HL-60 (cell line): Measurements from ENCODE around the gene ERH.

Source experiments
- DNase-seq, 2 experiments: peaks; one replicate each; pipeline ENCODE4 v3.0.0-alpha.2; 2010 to 2020; ENCODE audit warnings: low read depth in 1 of 2, low spot score in 1 of 2
- H3K27ac ChIP-seq: fragments of 250-450 bp; sonication (Bioruptor Pico); replicated peaks from 2 replicates; pipeline ENCODE4 v1.5.1; 2020; ENCODE audit warnings: mild to moderate bottlenecking, moderate library complexity
- H3K27me3 ChIP-seq: fragments of 250-450 bp; sonication (Bioruptor Pico); 2 replicates; pipeline ENCODE4 v1.5.1; 2021; ENCODE audit warnings: mild to moderate bottlenecking, moderate library complexity; ENCODE audit not compliant: insufficient read depth, poor library complexity, severe bottlenecking
- H3K4me3 ChIP-seq: replicated peaks from 2 replicates; pipeline ENCODE4 v1.5.1; 2011; ENCODE audit warnings: mild to moderate bottlenecking, control low read depth, low read length; ENCODE audit not compliant: insufficient read depth
- CTCF ChIP-seq: IDR thresholded peaks from one replicate; pipeline ENCODE4 v1.5.1; 2011; ENCODE audit warnings: low read length, control low read depth, inconsistent platforms; ENCODE audit not compliant: insufficient read depth
- GABPA ChIP-seq: IDR thresholded peaks from 2 replicates; pipeline ENCODE4 v1.6.1; 2012; ENCODE audit warnings: low read depth
- POLR2AphosphoS5 ChIP-seq: IDR thresholded peaks from 2 replicates; pipeline ENCODE4 v1.6.1; 2012; ENCODE audit warnings: low read depth
- REST ChIP-seq: IDR thresholded peaks from 2 replicates; pipeline ENCODE4 v1.6.1; 2012; ENCODE audit warnings: low read depth; ENCODE audit not compliant: insufficient replicate concordance
- SPI1 ChIP-seq: IDR thresholded peaks from 2 replicates; pipeline ENCODE4 v1.6.1; 2012; ENCODE audit warnings: low read depth, mild to moderate bottlenecking, borderline replicate concordance

Gene ERH

GRCh38 chr14:69345402-69345801 lies 52.7 kb downstream of the ERH start:
- no peak for TF ChIP-seq REST
- no peak for TF ChIP-seq GABPA
- no peak for TF ChIP-seq POLR2AphosphoS5
- TF ChIP-seq SPI1: no peak
- TF ChIP-seq CTCF: no peak
- DNase-seq: no peak
- Histone ChIP-seq H3K4me3 (no peak overlapping the region), H3K27me3 (no peaks in the 10 kb centered on the region), H3K27ac (no peak overlapping the region)

- no peak for TF ChIP-seq GABPA
- TF ChIP-seq REST: no peak
- TF ChIP-seq POLR2AphosphoS5: no peak
- no peak for TF ChIP-seq CTCF
- TF ChIP-seq SPI1: no peak
- DNase-seq: no peak
- Histone ChIP-seq H3K27ac (no peak overlapping the region), H3K27me3 (no peaks in the 10 kb centered on the region), H3K4me3 (no peak overlapping the region)
These were observed 53.9 kb downstream of the ERH start for GRCh38 chr14:69344171-69344570.

GRCh38 chr14:69342928-69343525 lies 55.1 kb downstream of the ERH start:
- Histone ChIP-seq H3K27me3 (no peaks in the 10 kb centered on the region), H3K27ac (no peak overlapping the region), H3K4me3 (no peak overlapping the region)
- TF ChIP-seq POLR2AphosphoS5 (no peak), CTCF (no peak), SPI1 (no peak), REST (no peak), GABPA (no peak)
- no peak for DNase-seq
